Spleen (tissue), 11 donors: ENCODE data around the gene HEYL. TPM values are rescaled to one million over a fixed set of nuclear protein-coding genes. Genes with fewer than 3 reads are reported as not detected.
A peak's percentile ranks its signal among the peaks of the same experiment; 100 is the strongest.

Source experiments
- DNase-seq: peaks from one replicate; pipeline ENCODE4 v3.0.0-alpha.2; 2020
- H3K27ac ChIP-seq, 8 donors: fragments of 200-600 bp; sonication (generic) in 7 of 8; 1 replicate in 4 of 8; 2 replicates in 4 of 8; pipeline versions ENCODE4 v1.5.0 to v1.8.0; 2016 to 2021; ENCODE audit warnings: inconsistent platforms in 4 of 8, mild to moderate bottlenecking in 4 of 8, moderate library complexity in 1 of 8
- H3K27me3 ChIP-seq, 7 donors: fragments of 200-600 bp; sonication (generic) in 6 of 7; replicated peaks in 1 of 7; 1 replicate in 4 of 7; 2 replicates in 3 of 7; pipeline versions ENCODE4 v1.5.0 to v1.8.0; 2016 to 2021; ENCODE audit warnings: inconsistent platforms in 3 of 7, mild to moderate bottlenecking in 1 of 7
- H3K36me3 ChIP-seq, 6 donors: fragments of 200-600 bp; sonication (generic) in 5 of 6; 1 replicate in 4 of 6; 2 replicates in 2 of 6; pipeline versions ENCODE4 v1.5.0 to v1.8.0; 2016 to 2021; ENCODE audit warnings: inconsistent platforms in 2 of 6
- H3K4me1 ChIP-seq, 6 donors: fragments of 200-600 bp; sonication (generic) in 5 of 6; 1 replicate in 3 of 6; 2 replicates in 3 of 6; pipeline versions ENCODE4 v1.5.0 to v1.8.0; 2016 to 2021; ENCODE audit warnings: inconsistent platforms in 3 of 6
- H3K4me3 ChIP-seq, 8 donors: fragments of 200-600 bp; sonication (generic) in 7 of 8; 1 replicate in 4 of 8; 2 replicates in 4 of 8; pipeline versions ENCODE4 v1.5.0 to v1.8.0; 2016 to 2021; ENCODE audit warnings: inconsistent platforms in 4 of 8, mild to moderate bottlenecking in 4 of 8, moderate library complexity in 2 of 8
- H3K9me3 ChIP-seq, 8 donors: fragments of 200-600 bp; sonication (generic) in 7 of 8; 1 replicate in 4 of 8; 2 replicates in 4 of 8; pipeline versions ENCODE4 v1.5.0 to v1.8.0; 2016 to 2021; ENCODE audit warnings: inconsistent platforms in 4 of 8
- POLR2A ChIP-seq, 3 donors: fragments of 450-650 bp; IDR thresholded peaks; one replicate each; pipeline ENCODE4 v1.5.1; 2017; ENCODE audit warnings: antibody characterized with exemption in 3 of 3, mild to moderate bottlenecking in 1 of 3
- POLR2AphosphoS5 ChIP-seq, 3 donors: sonication (generic); formaldehyde crosslinking; IDR thresholded peaks; one replicate each; pipeline ENCODE4 v1.5.1; 2017; ENCODE audit warnings: antibody characterized with exemption in 3 of 3
- WGBS, 5 donors: extraction: QIAGEN DNeasy Blood & Tissue Kit in 3 of 5; methylation state at CpG; one replicate each; pipeline versions ENCODE4 v1.1.5 to v1.1.7; 2013 to 2018; 5-methylcytosine and 5-hydroxymethylcytosine counted together
- intact Hi-C: fragments of 100-400 bp; cut with DNase I; formaldehyde crosslinking; loops from one replicate; pipeline ENCODE4 v1.15.0; 2023; ENCODE audit warnings: low total_unique reads
- polyA plus RNA-seq, 3 donors: library from polyadenylated mRNA; stranded (reverse); fragments of 200-250 nt; gene quantifications; one replicate each; pipeline ENCODE4 v1.2.1, GENCODE V29; 2013
- total RNA-seq, 7 donors: library from RNA; depleted of rRNA in 3 of 7; stranded (reverse); fragments of >200 nt in 3 of 7; fragmentation: NEBNext Ultra II Directional in 4 of 7; extraction: Animal tissue kit (Norgen Biotek cat#: 25700) in 4 of 7; gene quantifications; one replicate each; pipeline versions ENCODE4 v1.1.0 to v1.2.1, GENCODE V29; 2016 to 2021
- TF ChIP-seq, protein P1 (sequence below), 11 experiments: fragments of 200-600 bp in 7 of 11; fragments of 450-650 bp in 4 of 11; sonication (generic) in 4 of 11; IDR thresholded peaks in 8 of 11; conservative IDR thresholded peaks in 3 of 11; 1 replicate in 7 of 11; 2 replicates in 4 of 11; pipeline versions ENCODE4 v1.4.0 to v1.8.0; 2016 to 2021; ENCODE audit warnings: antibody characterized with exemption in 11 of 11, inconsistent platforms in 4 of 11, mild to moderate bottlenecking in 1 of 11
- donor health status: healthy with polysubstance abuse.
- donor health status: DM: no; HTN: no; CAD: no; lungs with moderate emphysema.
- donor health status: DM: no; HTN: no; CAD: no.
- donor health status: Bipolar disorder and iron deficiency.
- donor health status: healthy.
- donor health status: DM: no; HTN: no; CAD: no.
- donor health status: DM: yes; HTN: yes; CAD: no.

HEYL gene
- total and polyA plus RNA-seq, 10 donors = 1.2 to 9.9 (median 3.8) TPM

DNA sequence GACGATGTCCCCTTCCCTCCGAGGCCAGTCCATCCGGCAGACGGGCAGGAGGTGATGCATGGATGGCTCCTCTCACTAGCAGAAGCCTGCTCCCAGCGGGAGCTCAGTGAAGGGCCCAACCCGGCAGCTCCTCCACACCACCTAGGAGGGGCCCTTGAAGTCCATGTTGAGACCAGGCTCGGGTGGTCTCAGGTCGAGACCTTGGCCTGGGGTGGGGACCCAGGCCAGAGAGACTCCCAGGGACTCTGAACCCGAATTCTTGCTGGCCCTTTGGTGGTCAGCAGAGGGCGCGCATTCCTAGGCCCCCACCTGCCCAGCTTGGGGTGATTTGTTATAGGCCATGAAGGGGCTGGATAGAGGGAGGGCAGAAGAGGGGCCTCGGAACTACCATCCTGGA, 33.1 kb upstream of the HEYL start:
- 8 to 30% (median 27%) methylated on average over 7 to 12 of the region's 12 CpGs for WGBS, 5 donors
- TF ChIP-seq POLR2AphosphoS5 (IDR thresholded peaks at IDR 0.05) = no peak
- TF ChIP-seq, protein P1, sequence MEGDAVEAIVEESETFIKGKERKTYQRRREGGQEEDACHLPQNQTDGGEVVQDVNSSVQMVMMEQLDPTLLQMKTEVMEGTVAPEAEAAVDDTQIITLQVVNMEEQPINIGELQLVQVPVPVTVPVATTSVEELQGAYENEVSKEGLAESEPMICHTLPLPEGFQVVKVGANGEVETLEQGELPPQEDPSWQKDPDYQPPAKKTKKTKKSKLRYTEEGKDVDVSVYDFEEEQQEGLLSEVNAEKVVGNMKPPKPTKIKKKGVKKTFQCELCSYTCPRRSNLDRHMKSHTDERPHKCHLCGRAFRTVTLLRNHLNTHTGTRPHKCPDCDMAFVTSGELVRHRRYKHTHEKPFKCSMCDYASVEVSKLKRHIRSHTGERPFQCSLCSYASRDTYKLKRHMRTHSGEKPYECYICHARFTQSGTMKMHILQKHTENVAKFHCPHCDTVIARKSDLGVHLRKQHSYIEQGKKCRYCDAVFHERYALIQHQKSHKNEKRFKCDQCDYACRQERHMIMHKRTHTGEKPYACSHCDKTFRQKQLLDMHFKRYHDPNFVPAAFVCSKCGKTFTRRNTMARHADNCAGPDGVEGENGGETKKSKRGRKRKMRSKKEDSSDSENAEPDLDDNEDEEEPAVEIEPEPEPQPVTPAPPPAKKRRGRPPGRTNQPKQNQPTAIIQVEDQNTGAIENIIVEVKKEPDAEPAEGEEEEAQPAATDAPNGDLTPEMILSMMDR (IDR thresholded peaks at IDR 0.05 in 8 of 11, conservative IDR thresholded peaks at IDR 0.05 in 3 of 11) = peak in 6 of 11 experiments; percentile 18 to 51 (median 37)
- no peak for TF ChIP-seq POLR2A (IDR thresholded peaks at IDR 0.05)
- peak overlapping the region in 5 of 8 donors; percentile 29 to 63 (median 39) for H3K4me3 ChIP-seq
- peaks cover 0 to 63% (median 26%) of the 10 kb centered on the region in 7 donors for H3K27me3 ChIP-seq
- intact Hi-C loops = no loop called here
- H3K9me3 ChIP-seq = no peaks in the 10 kb centered on the region
- peaks cover 8 to 21% (median 16%) of the 10 kb centered on the region in 6 donors for H3K4me1 ChIP-seq
- no peaks in the 10 kb centered on the region for H3K36me3 ChIP-seq
- DNase-seq = no peak
- no peak overlapping the region for H3K27ac ChIP-seq

DNA sequence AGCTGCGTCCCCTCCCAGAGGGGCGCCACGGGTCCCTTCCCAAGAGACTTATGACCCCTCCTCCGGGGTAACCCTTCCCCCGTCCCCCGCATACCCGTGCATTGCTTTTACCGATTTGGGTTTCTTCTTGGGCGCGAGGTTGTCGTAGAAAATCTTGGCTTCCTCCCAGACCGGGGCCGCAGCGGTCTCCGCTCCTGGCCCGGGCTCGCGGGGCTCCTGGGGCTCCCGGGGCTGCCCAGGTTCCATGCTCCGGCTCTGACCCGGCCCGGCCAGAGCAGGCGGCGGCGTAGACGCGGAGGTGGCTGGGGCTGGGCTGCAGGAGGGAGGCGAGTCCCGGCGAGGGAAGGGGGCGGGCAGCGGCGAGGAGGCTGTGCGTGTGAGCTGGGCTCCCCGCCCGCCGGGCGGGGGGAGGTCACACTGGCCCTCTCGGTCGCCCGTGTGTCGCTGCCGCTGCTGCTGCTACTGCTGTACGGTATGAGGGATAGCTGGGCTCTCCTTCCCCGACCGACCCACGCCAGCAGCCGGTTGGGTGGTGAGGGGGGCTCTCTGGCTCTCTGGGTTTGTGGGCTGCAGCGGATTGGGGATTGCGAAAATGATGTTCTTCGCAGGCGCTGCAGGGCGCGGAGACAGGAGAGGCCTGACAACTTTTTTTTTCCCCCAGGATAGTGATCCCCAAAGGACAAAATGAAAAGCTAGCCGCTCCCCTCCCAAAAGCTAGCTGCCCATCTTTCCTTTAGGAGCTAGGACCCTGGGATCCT, 32.5 kb upstream of the HEYL start, which contains the start of gene NT5C1A:
NT5C1A (minus strand) TSS at position 315 of the 758 bp plus-strand sequence; CDS start at position 246, 69 bp downstream.
- H3K27ac ChIP-seq = no peak within 1 kb of the TSS
- TF ChIP-seq POLR2AphosphoS5 (IDR thresholded peaks at IDR 0.05) (no peak), POLR2A (IDR thresholded peaks at IDR 0.05) (no peak)
- TF ChIP-seq, protein P1 (IDR thresholded peaks at IDR 0.05 in 8 of 11, conservative IDR thresholded peaks at IDR 0.05 in 3 of 11) = no peak
- no peaks in the 10 kb centered on the region for H3K36me3 ChIP-seq
- 1 to 3% (median 1%) methylated on average over 27 to 55 of the region's 55 CpGs for WGBS, 5 donors
- H3K4me1 ChIP-seq = peaks cover 8 to 21% (median 16%) of the 10 kb centered on the region in 6 donors
- intact Hi-C loops = no loop called here
- DNase-seq = no peak
- H3K27me3 ChIP-seq = peaks cover 0 to 65% (median 26%) of the 10 kb centered on the region in 7 donors
- H3K4me3 ChIP-seq = peak within 1 kb of the TSS; percentile 11 to 63 (median 32)
- H3K9me3 ChIP-seq = no peaks in the 10 kb centered on the region

DNA sequence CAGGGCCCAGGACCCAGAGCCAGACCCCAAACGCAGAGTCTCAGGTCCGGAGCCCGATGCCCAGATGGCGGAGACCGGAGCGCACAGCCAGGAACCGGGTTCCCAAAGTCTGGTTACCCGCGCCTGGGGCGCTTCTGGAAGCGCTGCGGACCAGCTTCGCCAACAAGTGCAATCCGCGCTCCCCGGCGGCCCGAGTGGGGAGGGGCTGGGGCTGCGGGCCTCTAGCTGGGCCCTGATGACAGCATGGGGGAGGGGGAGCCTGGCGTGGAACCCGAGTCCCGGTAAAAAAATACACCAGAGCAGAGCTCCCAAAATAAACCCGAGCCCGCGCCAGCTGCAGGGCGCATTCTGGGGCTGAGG, 32.0 kb upstream of the HEYL start:
- intact Hi-C loops = no loop called here
- no peak overlapping the region for H3K27ac ChIP-seq
- peaks cover 0 to 65% (median 26%) of the 10 kb centered on the region in 7 donors for H3K27me3 ChIP-seq

DNA sequence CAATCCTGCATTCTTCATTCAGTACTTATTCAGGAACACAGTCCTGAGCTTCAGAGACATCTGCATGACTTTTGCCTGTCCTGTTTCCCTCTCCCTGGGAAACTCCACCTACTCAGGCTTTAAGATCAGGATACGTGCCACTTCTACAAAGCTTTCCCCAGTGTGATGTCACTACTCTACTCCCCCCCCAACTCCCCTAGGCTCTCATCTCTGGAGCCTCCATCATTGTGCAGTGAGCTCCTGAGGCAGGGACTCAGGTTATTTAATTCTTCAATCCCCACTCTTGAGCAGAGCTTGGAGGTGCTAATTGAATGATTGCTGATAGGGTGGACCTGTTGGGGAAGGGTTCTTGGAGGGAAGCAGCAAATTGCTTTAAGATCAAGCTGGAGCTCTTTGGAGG, 31.2 kb upstream of the HEYL start:
- intact Hi-C loops = no loop called here
- Histone ChIP-seq H3K27me3 (peaks cover 0 to 69% (median 26%) of the 10 kb centered on the region in 7 donors), H3K9me3 (no peaks in the 10 kb centered on the region), H3K4me3 (no peak overlapping the region), H3K36me3 (no peaks in the 10 kb centered on the region), H3K4me1 (peaks cover 8 to 21% (median 16%) of the 10 kb centered on the region in 6 donors), H3K27ac (no peak overlapping the region)
- TF ChIP-seq POLR2AphosphoS5 (IDR thresholded peaks at IDR 0.05) = no peak
- TF ChIP-seq, protein P1 (IDR thresholded peaks at IDR 0.05 in 8 of 11, conservative IDR thresholded peaks at IDR 0.05 in 3 of 11) = no peak
- no peak for TF ChIP-seq POLR2A (IDR thresholded peaks at IDR 0.05)
- no peak for DNase-seq
- 57 to 79% (median 68%) methylated on average over 1 of the region's 1 CpG for WGBS, 5 donors

More for the DNA sequence above, 32.0 kb upstream of the HEYL start:
- Histone ChIP-seq H3K4me3 (peak overlapping the region; percentile 11 to 63 (median 32)), H3K4me1 (peaks cover 8 to 21% (median 16%) of the 10 kb centered on the region in 6 donors), H3K9me3 (no peaks in the 10 kb centered on the region), H3K36me3 (no peaks in the 10 kb centered on the region)
- TF ChIP-seq, protein P1 (IDR thresholded peaks at IDR 0.05 in 8 of 11, conservative IDR thresholded peaks at IDR 0.05 in 3 of 11) = no peak
- TF ChIP-seq POLR2AphosphoS5 (IDR thresholded peaks at IDR 0.05) = no peak
- TF ChIP-seq POLR2A (IDR thresholded peaks at IDR 0.05) = no peak
- WGBS, 5 donors = 0 to 6% (median 3%) methylated on average over 7 to 26 of the region's 26 CpGs
- no peak for DNase-seq
